Esophagus squamous epithelium (tissue), 5 donors: ENCODE results near the gene SCAANT1. TPM values are rescaled to one million over a fixed set of nuclear protein-coding genes. Genes with fewer than 3 reads are reported as not detected.

Experiments
- DNase-seq: peaks from one replicate; lab custom pipeline; 2025; lab: John Stamatoyannopoulos, UW
- H3K27ac ChIP-seq, 4 donors: fragments of 200-600 bp; sonication (generic); one replicate each; pipeline ENCODE4 v1.5.1; 2016 to 2019; ENCODE audit warnings: mild to moderate bottlenecking in 1 of 4
- H3K27me3 ChIP-seq, 4 donors: fragments of 200-600 bp; sonication (generic); 1 replicate in 3 of 4; 2 replicates in 1 of 4; pipeline versions ENCODE4 v1.5.1 to v1.6.0; 2017 to 2021; ENCODE audit warnings: antibody characterized with exemption in 1 of 4
- H3K36me3 ChIP-seq, 3 donors: fragments of 200-600 bp; sonication (generic); one replicate each; pipeline ENCODE4 v1.5.1; 2016 to 2019
- H3K4me1 ChIP-seq, 3 donors: fragments of 200-600 bp; sonication (generic); one replicate each; pipeline ENCODE4 v1.5.1; 2017 to 2019
- H3K4me3 ChIP-seq, 4 donors: fragments of 200-600 bp; sonication (generic); 1 replicate in 3 of 4; 2 replicates in 1 of 4; pipeline ENCODE4 v1.5.1; 2016 to 2019; ENCODE audit warnings: mild to moderate bottlenecking in 2 of 4, moderate library complexity in 1 of 4
- H3K9me3 ChIP-seq, 3 donors: fragments of 200-600 bp; sonication (generic); one replicate each; pipeline ENCODE4 v1.5.1; 2016 to 2019
- POLR2A ChIP-seq, 4 donors: fragments of 450-650 bp; IDR thresholded peaks; one replicate each; pipeline ENCODE4 v1.6.1; 2017; ENCODE audit warnings: antibody characterized with exemption in 4 of 4, mild to moderate bottlenecking in 4 of 4, moderate library complexity in 3 of 4
- WGBS, 2 donors: methylation state at CpG; one replicate each; pipeline ENCODE4 v1.1.5; 2018; 5-methylcytosine and 5-hydroxymethylcytosine counted together
- intact Hi-C: fragments of 100-400 bp; cut with DNase I; formaldehyde crosslinking; loops from one replicate; pipeline ENCODE4 v1.15.0; 2022
- total RNA-seq, 4 donors: library from RNA; depleted of rRNA; stranded (reverse); fragments of >200 nt; gene quantifications; one replicate each; pipeline ENCODE4 v1.1.0, GENCODE V29; 2016
- TF ChIP-seq, protein P1 (sequence below), 6 experiments: fragments of 450-650 bp in 4 of 6; fragments of 200-600 bp in 2 of 6; sonication (generic) in 2 of 6; IDR thresholded peaks; one replicate each; pipeline ENCODE4 v1.5.1; 2016 to 2019; ENCODE audit warnings: antibody characterized with exemption in 6 of 6, mild to moderate bottlenecking in 4 of 6, moderate library complexity in 4 of 6
- donor health status: DM: yes; HTN: yes; CAD: no.

Gene SCAANT1
- total RNA-seq, 4 donors from 2014 or later = not detected

DNA sequence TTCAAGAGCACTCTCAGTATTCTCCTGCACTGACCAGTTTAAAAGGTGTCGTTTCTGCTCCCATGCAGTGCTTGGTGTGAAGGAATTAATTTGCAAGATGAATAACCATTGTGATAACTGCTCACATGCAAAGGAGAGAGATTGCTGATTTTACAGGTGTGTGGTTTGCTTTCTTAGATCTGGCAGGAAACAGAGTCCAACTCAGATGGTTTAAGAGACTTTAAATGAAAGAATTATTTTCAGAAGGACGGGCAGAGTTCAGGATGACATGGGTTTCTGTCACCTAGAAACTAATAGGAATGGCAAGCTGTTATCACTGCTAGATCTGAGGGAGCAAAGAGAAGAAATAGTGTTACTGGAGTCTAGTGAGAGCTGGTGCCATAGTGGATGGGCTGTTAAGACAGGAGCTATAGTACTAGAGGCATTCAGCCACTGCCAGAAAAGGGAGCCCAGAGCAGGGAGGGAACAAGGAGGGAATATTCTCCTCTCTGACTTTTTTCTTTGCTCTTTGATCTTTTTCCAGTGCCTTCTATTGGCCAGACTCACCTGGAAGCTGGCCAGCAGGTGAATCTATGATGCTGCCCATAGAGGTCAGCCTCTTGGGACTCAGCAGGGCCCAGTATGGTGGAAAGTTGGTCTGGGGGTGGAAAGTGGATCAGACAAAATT is 33.7 kb downstream of the SCAANT1 start:
- Histone ChIP-seq H3K36me3 (no peaks in the 10 kb centered on the region), H3K4me1 (peaks cover 0 to 17% (median 4%) of the 10 kb centered on the region in 3 donors), H3K9me3 (no peaks in the 10 kb centered on the region), H3K27me3 (no peaks in the 10 kb centered on the region), H3K27ac (no peak overlapping the region), H3K4me3 (no peak overlapping the region)
- intact Hi-C loops = no loop called here
- TF ChIP-seq, protein P1, sequence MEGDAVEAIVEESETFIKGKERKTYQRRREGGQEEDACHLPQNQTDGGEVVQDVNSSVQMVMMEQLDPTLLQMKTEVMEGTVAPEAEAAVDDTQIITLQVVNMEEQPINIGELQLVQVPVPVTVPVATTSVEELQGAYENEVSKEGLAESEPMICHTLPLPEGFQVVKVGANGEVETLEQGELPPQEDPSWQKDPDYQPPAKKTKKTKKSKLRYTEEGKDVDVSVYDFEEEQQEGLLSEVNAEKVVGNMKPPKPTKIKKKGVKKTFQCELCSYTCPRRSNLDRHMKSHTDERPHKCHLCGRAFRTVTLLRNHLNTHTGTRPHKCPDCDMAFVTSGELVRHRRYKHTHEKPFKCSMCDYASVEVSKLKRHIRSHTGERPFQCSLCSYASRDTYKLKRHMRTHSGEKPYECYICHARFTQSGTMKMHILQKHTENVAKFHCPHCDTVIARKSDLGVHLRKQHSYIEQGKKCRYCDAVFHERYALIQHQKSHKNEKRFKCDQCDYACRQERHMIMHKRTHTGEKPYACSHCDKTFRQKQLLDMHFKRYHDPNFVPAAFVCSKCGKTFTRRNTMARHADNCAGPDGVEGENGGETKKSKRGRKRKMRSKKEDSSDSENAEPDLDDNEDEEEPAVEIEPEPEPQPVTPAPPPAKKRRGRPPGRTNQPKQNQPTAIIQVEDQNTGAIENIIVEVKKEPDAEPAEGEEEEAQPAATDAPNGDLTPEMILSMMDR (IDR thresholded peaks at IDR 0.05) = no peak
- TF ChIP-seq POLR2A (IDR thresholded peaks at IDR 0.05) = no peak
- DNase-seq = no peak
- 78 to 96% methylated on average over 2 of the region's 2 CpGs for WGBS, 2 donors

DNA sequence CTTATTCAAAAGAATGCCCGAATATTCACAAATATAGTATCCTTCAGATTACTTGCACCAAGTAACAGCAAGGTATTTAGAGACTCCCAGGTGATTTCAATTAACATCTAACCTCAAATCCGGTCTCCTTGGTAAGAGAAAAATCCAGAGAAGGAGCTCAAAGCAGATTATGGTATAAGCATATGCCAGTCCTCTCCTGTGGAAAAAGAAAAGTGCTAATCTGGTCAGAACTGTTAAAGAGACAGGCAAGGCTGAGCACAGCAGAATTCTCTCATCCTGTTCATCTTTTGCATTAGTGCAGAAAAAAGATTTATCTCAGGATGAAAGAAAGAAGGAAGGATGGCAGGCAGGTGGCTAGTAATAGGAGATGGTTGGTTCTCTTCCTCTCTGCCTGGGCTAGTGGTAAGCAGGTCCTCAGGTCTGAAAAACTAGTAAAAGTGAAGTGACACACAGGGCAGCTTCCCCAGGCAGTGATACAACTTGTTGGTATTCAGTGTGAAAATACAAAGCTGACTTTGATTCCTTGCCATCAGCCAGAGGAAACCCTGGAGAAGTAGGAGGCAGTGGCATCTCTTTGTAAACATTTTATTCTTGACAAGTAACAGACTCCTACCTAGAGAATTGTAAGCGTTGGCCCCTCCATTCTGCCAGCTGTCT is 34.3 kb downstream of the SCAANT1 start:
- WGBS, 2 donors = 75 to 94% methylated on average over 3 of the region's 3 CpGs
- peaks cover 0 to 17% (median 4%) of the 10 kb centered on the region in 3 donors for H3K4me1 ChIP-seq
- intact Hi-C loops = no loop called here

DNA sequence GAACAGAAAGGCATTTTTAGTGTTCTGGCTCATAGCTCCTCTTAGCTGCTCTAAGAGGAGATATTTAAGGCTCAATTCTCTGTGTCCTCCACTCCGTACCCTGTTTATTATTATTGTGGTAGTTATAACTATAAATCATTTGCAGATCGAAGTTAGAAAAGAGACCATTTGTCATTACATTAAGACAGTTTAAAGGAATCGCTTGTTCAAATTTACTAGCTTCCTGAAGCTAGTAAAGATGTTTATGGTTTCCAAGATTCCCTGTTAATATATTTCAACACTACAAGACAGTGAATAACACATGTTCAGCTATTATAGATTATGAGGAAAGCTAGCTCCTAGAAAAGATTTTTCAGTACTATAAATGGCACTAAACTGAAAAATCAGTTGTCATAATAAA is 35.9 kb downstream of the SCAANT1 start:
- Histone ChIP-seq H3K4me1 (peaks cover 0 to 24% (median 8%) of the 10 kb centered on the region in 3 donors), H3K36me3 (no peaks in the 10 kb centered on the region), H3K9me3 (no peaks in the 10 kb centered on the region), H3K4me3 (no peak overlapping the region), H3K27me3 (no peaks in the 10 kb centered on the region), H3K27ac (no peak overlapping the region)
- intact Hi-C loops = no loop called here
- TF ChIP-seq, protein P1 (IDR thresholded peaks at IDR 0.05) = no peak
- no peak for TF ChIP-seq POLR2A (IDR thresholded peaks at IDR 0.05)
- 69 to 79% methylated on average over 3 of the region's 3 CpGs for WGBS, 2 donors
- no peak for DNase-seq

More for the DNA sequence above, 34.3 kb downstream of the SCAANT1 start:
- Histone ChIP-seq H3K4me3 (no peak overlapping the region), H3K27me3 (no peaks in the 10 kb centered on the region), H3K9me3 (no peaks in the 10 kb centered on the region), H3K36me3 (no peaks in the 10 kb centered on the region), H3K27ac (no peak overlapping the region)
- no peak for DNase-seq
- TF ChIP-seq, protein P1 (IDR thresholded peaks at IDR 0.05) = no peak

DNA sequence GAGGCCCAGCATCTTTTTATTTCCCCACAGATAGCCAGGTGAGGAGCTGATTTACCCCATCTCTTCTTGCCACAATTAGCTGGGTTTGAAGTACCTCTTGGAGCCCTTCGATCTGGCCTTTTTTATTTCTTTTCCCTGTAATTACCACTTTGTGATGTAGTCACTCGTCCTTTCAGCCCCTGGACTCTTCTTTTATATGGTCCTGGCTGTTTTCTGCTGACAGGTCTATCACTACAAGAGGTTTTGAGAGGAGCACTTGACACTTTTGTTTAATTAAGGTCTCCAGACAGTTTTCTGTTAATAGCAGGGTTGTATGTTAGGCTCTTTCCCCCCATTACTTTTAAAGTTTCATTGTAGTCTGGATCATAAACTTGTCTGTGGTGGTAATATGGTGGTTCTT is 36.7 kb downstream of the SCAANT1 start:
- peaks cover 0 to 31% (median 8%) of the 10 kb centered on the region in 3 donors for H3K4me1 ChIP-seq
- WGBS, 2 donors = 87 to 94% methylated on average over 2 of the region's 2 CpGs
- H3K9me3 ChIP-seq = no peaks in the 10 kb centered on the region
- H3K4me3 ChIP-seq = no peak overlapping the region
- no peaks in the 10 kb centered on the region for H3K36me3 ChIP-seq
- H3K27me3 ChIP-seq = no peaks in the 10 kb centered on the region
- H3K27ac ChIP-seq = no peak overlapping the region
- no peak for DNase-seq
- TF ChIP-seq POLR2A (IDR thresholded peaks at IDR 0.05) = no peak
- TF ChIP-seq, protein P1 (IDR thresholded peaks at IDR 0.05) = no peak
- intact Hi-C loops = no loop called here

DNA sequence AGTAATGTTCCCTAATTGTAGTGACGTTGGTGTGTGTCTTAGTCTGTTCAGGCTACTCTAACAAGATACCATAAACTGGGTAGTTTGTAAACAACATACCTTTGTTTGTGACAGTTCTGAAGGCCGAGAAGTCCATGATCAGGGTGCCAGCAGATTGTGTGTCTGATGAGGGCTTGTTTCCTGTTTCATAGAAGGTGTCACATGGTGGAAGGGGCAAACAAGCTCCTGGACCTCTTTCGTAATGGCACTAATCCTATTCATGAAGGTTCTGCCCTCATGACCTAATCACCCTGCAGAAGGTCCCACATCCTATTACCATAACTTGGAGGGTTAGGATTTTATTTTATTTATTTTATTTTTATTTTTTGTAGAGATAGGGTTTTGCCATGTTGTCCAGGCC is 37.4 kb downstream of the SCAANT1 start:
- 88 to 91% methylated on average over 3 of the region's 3 CpGs for WGBS, 2 donors
- peaks cover 0 to 38% (median 9%) of the 10 kb centered on the region in 3 donors for H3K4me1 ChIP-seq
- TF ChIP-seq POLR2A (IDR thresholded peaks at IDR 0.05) = no peak
- TF ChIP-seq, protein P1 (IDR thresholded peaks at IDR 0.05) = no peak
- no peaks in the 10 kb centered on the region for H3K9me3 ChIP-seq
- H3K27me3 ChIP-seq = no peaks in the 10 kb centered on the region
- no peaks in the 10 kb centered on the region for H3K36me3 ChIP-seq
- no peak for DNase-seq
- intact Hi-C loops = no loop called here
- H3K27ac ChIP-seq = no peak overlapping the region
- no peak overlapping the region for H3K4me3 ChIP-seq
